ENCODE data around the gene PEG3.

The PEG3 gene

GRCh38 chr19:56806639-56807038 is 33.9 kb downstream of the PEG3 start:
- no peak for DNase-seq

Data from stimulated activated CD4-positive, alpha-beta T cell treated with anti-CD3 and anti-CD28 coated beads, Interleukin-2, amount 100 ng/mL, for 48 hours (primary cell).